Measurements from ENCODE around the gene CTBP2.

The CTBP2 gene

DNA sequence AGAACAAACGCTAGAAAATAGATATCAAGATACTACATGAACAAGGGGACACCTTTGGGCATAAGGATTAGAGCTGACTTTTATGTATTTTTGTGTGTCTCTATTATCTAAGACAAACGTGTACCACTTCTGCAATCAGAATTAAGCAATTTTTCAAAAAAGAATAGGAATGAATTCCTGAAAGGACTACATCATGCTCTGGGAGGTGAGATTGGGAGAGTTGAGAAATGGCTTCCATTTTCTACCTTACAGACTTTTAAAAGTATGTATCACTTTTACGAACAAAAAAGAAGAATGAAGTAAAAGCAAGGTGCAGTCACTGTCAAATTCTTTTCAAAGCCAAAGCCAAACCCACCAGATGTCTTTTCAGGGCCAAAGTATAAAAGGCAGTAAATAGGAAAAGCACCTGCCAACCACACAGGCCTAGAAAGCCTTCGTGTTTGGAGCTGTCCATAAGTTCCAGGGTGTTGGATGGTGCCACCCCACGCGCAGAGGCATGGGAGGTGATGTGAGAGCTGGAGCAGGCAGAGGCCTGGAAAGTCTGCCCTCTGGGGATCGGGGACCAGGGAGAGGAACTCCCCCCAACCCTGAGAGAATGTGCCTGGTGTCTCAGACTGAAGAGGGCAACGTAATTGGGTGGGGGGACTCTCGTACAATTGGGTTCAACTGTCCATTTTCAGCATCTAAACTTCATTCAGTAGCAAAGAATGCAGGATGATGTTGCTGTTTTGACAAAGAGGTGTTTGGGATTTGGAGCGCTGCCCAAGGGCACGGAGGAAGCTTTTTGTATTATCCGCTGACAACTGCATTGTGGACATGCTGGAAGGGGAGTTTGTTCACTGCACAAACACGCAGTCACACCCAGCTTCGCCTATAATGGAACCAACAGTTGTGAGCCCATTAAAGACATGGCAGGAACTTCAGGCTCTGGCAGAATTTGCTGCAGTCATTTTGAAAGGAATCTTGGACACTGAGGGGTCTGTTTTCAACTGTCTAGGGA lies 17.6 kb upstream of the CTBP2 start:
- Histone ChIP-seq H3K79me2 (ENCODE audit: insufficient read depth, low read length) (no peaks in the 10 kb centered on the region), H3K36me3 (ENCODE audit: low read length) (no peaks in the 10 kb centered on the region), H3K4me2 (ENCODE audit: low read depth, low read length, poor library complexity, severe bottlenecking) (no peak overlapping the region), H3K4me3 (ENCODE audit: insufficient read depth, low read length, poor library complexity, severe bottlenecking) (no peak overlapping the region), H3K27ac (ENCODE audit: low read depth, low read length) (no peak overlapping the region), H4K20me1 (ENCODE audit: low read depth, low read length) (no peaks in the 10 kb centered on the region), H2AFZ (ENCODE audit: low read depth, low read length, severe bottlenecking) (no peak overlapping the region), H3F3A (ENCODE audit: insufficient read depth) (no peaks in the 10 kb centered on the region), H3K9ac (ENCODE audit: low read length) (no peak overlapping the region), H3K9me3 (ENCODE audit: insufficient read depth, low read length) (no peaks in the 10 kb centered on the region), H3K9me2 (replicated peaks; ENCODE audit: insufficient read depth, low read length) (no peaks in the 10 kb centered on the region), H3K27me3 (ENCODE audit: low read length) (no peaks in the 10 kb centered on the region)
- no peak for TF ChIP-seq EZH2phosphoT487 (conservative IDR thresholded peaks at IDR 0.05; ENCODE audit: low read length)
- TF ChIP-seq, protein P1, sequence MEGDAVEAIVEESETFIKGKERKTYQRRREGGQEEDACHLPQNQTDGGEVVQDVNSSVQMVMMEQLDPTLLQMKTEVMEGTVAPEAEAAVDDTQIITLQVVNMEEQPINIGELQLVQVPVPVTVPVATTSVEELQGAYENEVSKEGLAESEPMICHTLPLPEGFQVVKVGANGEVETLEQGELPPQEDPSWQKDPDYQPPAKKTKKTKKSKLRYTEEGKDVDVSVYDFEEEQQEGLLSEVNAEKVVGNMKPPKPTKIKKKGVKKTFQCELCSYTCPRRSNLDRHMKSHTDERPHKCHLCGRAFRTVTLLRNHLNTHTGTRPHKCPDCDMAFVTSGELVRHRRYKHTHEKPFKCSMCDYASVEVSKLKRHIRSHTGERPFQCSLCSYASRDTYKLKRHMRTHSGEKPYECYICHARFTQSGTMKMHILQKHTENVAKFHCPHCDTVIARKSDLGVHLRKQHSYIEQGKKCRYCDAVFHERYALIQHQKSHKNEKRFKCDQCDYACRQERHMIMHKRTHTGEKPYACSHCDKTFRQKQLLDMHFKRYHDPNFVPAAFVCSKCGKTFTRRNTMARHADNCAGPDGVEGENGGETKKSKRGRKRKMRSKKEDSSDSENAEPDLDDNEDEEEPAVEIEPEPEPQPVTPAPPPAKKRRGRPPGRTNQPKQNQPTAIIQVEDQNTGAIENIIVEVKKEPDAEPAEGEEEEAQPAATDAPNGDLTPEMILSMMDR (IDR thresholded peaks at IDR 0.05; ENCODE audit: insufficient read depth, low read length, poor library complexity, severe bottlenecking), result no peak

DNA sequence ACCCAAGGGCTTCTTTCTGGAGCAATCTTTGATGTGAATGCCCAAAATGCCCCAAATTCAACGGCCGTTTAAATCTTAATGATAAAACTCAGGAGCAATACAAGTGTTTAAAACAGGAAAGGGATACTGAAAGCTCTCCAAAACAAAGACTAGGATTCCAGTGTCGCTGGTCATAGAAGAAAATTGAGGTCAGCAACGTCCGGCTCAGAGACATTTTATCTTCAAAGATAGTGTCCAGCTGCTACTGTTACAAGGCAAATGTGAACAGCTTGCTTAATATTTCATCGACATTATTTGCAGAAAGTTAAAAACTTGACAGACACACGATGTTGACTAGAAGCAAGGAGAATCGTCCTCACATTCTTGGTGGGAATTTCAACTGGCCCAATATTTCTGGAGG lies 15.4 kb upstream of the CTBP2 start:
- Histone ChIP-seq H3K27ac (ENCODE audit: low read depth, low read length) (no peak overlapping the region), H3F3A (ENCODE audit: insufficient read depth) (no peaks in the 10 kb centered on the region), H2AFZ (ENCODE audit: low read depth, low read length, severe bottlenecking) (no peak overlapping the region), H3K9me2 (replicated peaks; ENCODE audit: insufficient read depth, low read length) (no peaks in the 10 kb centered on the region), H4K20me1 (ENCODE audit: low read depth, low read length) (no peaks in the 10 kb centered on the region), H3K4me3 (ENCODE audit: insufficient read depth, low read length, poor library complexity, severe bottlenecking) (no peak overlapping the region), H3K4me2 (ENCODE audit: low read depth, low read length, poor library complexity, severe bottlenecking) (no peak overlapping the region), H3K9ac (ENCODE audit: low read length) (no peak overlapping the region), H3K9me3 (ENCODE audit: insufficient read depth, low read length) (no peaks in the 10 kb centered on the region), H3K36me3 (ENCODE audit: low read length) (no peaks in the 10 kb centered on the region), H3K79me2 (ENCODE audit: insufficient read depth, low read length) (no peaks in the 10 kb centered on the region), H3K27me3 (ENCODE audit: low read length) (no peaks in the 10 kb centered on the region)
- TF ChIP-seq, protein P1 (IDR thresholded peaks at IDR 0.05; ENCODE audit: insufficient read depth, low read length, poor library complexity, severe bottlenecking), result no peak

DNA sequence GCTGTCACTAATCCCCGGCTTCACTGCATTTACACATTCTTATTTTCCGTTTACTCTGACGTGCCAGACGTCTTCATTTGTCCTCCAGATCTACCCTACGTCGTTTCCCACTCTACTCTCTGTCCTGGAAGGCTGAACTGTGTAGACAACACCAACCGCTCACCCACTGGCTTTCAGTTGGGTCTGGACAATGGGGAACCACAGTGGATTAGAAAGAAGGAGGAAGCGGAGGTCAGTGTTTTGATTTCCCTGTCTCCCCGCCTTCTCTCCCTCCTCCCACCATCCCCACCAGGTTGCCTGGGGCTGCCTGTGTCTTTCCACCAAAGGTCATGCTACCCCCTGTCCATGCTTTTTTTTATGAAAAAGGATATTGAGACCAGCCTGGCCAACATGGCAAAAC lies 14.0 kb upstream of the CTBP2 start:
- Histone ChIP-seq H3F3A (ENCODE audit: insufficient read depth) (no peaks in the 10 kb centered on the region), H2AFZ (ENCODE audit: low read depth, low read length, severe bottlenecking) (no peak overlapping the region), H3K4me2 (ENCODE audit: low read depth, low read length, poor library complexity, severe bottlenecking) (no peak overlapping the region), H3K9me3 (ENCODE audit: insufficient read depth, low read length) (no peaks in the 10 kb centered on the region), H4K20me1 (ENCODE audit: low read depth, low read length) (no peaks in the 10 kb centered on the region), H3K27me3 (ENCODE audit: low read length) (no peaks in the 10 kb centered on the region), H3K27ac (ENCODE audit: low read depth, low read length) (no peak overlapping the region), H3K36me3 (ENCODE audit: low read length) (no peaks in the 10 kb centered on the region), H3K9me2 (replicated peaks; ENCODE audit: insufficient read depth, low read length) (no peaks in the 10 kb centered on the region), H3K79me2 (ENCODE audit: insufficient read depth, low read length) (no peaks in the 10 kb centered on the region), H3K4me3 (ENCODE audit: insufficient read depth, low read length, poor library complexity, severe bottlenecking) (no peak overlapping the region), H3K9ac (ENCODE audit: low read length) (no peak overlapping the region)
- TF ChIP-seq, protein P1 (IDR thresholded peaks at IDR 0.05; ENCODE audit: insufficient read depth, low read length, poor library complexity, severe bottlenecking), result no peak
- TF ChIP-seq EZH2phosphoT487 (conservative IDR thresholded peaks at IDR 0.05; ENCODE audit: low read length), result no peak
